GM11168 (cell line): ENCODE measurements around the gene DLG5.

Source experiments
- in situ Hi-C: fragments of 300-500 bp; cut with MboI; formaldehyde crosslinking; loops from one replicate; pipeline ENCODE4 v1.12.0; 2022; ENCODE audit warnings: low sequenced_read_pairs; ENCODE audit not compliant: unreplicated experiment

The DLG5 gene

DNA sequence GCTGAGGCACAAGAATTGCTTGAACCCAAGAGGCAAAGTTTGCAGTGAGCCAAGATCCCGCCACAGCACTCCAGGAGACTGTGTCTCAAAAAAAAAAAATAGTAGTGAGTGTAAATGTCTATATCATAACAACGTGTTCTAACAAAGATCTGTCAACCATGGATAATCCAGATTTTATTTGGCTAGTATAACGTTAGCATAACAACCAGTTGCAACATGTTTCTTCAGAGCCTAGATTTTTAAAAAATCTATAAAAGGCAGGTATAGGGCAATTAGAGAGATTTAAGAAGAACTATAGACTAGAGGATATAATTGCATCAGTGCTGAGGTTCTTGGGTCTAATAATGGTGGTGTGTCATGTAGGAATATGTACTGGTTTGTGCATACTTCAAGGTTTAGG is 30.5 kb downstream of the DLG5 start:
- in situ Hi-C loops = no loop called here

DNA sequence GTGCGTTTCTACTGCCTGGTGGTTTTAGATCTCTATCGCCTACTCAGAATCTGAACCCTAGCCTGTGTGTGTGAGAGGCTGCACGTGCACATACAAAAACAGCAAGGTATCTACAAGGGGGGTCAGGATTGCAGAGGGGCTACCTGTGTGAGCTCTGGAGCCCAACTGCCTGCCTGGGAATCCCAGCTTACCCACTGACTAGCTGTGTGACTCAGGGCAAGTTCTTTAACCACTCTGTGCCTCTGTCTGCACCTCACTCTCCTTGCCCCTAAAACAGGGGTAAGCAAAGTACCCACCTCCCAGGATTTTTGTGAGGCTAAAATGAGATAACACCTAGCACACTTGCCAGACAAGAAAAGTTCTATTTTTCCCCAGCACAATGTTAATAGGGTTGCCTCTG is 32.5 kb downstream of the DLG5 start:
- in situ Hi-C loops = no loop called here

DNA sequence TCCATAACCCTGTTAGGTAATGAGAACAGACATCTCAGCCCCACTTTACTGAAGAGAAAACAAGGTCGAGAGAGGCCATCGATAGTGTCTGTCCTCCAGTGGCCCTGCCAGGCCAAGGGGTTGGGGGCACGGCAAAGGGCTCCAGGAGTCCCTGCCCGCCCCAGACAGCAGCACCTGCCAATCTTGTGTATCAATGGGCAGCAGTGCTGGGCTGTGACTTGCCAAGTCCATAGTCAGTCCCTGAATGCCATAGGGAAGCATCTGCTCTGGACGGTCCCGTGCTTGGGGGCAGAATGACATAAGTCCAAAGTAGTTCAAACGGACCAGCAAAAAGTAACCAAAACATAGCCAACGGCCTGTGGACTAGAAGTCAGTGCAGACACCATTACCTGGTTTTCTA is 33.2 kb downstream of the DLG5 start:
- in situ Hi-C loops = no loop called here

- in situ Hi-C loops = no loop called here
These were observed 33.8 kb downstream of the DLG5 start for GRCh38 chr10:77892761-77893160.

DNA sequence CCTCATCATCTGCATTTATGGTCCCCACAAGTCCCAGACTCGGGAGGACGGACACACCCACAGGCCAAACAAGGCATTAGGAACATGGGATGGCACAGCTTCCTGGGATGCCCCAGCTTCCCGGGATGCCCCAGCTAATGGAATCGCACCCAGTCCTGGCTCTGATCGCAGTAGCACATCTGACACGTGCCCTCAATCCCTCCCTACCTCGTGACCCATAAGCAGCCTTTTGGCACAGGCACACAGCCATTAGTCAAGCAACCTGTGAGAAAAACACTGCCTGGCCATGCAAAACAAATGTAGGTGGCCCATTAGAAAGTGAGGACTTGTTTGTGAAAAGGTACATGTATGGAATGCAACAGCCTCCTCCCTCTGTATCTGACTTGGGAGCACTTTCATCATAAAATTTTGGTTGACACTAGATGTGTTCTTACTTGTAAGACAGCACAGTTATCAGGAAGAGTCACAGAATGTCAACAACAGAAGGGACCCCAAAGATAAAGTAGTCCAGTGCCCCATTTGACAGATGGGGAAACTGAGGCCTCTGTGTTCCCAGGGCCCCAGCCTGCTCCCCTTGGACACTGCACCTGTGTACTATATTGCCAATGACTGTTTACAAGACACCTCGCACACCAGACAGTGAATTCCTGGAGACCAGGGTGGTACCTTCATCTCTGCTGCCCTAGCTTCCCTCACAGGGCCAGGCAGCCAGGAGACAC is 34.4 kb downstream of the DLG5 start:
- in situ Hi-C loops = no loop called here

- in situ Hi-C loops = no loop called here
These were observed 36.5 kb downstream of the DLG5 start for GRCh38 chr10:77890097-77890496.

- in situ Hi-C loops = no loop called here
These were observed 37.2 kb downstream of the DLG5 start for GRCh38 chr10:77889277-77889903.

DNA sequence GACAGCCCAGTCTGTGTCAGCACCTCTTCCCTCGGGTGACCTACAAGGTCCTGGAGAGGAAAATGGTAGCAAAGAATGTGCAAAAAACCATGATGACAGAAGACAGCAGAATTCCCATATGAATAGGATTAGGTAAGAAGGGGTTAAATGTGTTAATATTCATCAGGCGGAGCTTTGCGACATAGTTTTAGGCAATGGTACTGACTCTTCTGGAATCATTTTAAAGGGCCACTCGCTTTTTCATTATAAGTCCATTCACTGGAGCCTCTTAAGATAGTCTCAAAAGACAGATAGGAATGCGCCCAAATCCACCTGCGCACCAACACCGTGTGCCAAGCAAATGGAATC is 38.2 kb downstream of the DLG5 start:
- in situ Hi-C loops = no loop called here

DNA sequence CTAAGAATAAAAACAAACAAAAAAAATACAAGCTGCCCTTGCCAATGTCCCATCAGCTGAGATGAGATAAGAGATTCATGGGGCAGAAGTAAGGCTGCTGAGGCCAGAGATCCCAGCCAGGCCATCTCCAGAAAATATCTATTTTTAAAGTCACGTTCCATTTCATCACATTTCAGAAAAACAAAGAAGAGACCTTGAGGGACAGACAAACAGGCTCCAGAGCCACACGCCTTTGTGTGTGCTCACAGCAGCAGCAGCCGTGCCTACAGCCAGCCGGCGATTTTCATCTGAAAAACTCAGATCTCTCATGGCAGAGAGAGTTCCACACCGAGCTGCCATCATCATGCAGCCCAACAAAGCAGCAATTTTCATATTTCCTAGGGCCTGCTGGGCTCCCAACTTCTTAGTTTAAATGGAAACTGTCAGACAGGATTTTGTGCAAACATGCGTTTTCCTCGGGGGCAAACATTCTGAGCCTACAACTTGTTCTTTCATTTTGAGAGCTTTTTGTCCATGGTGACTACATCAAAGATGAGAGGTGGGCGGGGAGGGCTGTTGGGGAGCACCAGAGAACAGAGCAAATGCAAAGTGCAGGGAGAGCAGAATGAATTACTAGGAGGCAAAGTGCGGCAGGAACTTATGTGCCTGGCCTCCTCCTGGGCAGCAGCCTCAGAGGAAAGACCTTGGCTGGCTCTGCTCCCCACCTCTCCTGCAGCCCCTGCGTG is 38.8 kb downstream of the DLG5 start:
- in situ Hi-C loops = no loop called here

GRCh38 chr10:77886795-77887355 is 39.7 kb downstream of the DLG5 start:
- in situ Hi-C loops = no loop called here

DNA sequence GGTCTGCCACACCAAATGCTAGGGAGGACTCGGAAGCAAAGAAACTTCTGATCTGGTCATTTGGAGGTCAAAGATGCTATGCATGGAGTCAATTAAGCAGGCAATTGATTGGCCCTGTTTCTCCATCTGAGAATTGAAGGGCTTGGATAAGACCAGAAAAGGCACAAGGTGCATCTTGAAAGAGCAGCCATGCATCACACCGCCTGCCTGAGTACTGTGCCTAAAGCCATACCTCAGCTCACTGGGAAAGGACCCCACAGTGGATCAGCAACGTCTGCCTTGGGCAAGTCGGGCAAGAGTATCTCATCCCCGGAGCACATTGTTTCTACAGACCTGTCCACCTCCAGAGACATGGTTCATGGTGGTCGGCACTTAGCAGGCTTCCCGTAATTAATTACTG is 42.4 kb downstream of the DLG5 start:
- in situ Hi-C loops = no loop called here

- in situ Hi-C loops = no loop called here
These were observed 44.9 kb downstream of the DLG5 start for GRCh38 chr10:77881636-77882035.

DNA sequence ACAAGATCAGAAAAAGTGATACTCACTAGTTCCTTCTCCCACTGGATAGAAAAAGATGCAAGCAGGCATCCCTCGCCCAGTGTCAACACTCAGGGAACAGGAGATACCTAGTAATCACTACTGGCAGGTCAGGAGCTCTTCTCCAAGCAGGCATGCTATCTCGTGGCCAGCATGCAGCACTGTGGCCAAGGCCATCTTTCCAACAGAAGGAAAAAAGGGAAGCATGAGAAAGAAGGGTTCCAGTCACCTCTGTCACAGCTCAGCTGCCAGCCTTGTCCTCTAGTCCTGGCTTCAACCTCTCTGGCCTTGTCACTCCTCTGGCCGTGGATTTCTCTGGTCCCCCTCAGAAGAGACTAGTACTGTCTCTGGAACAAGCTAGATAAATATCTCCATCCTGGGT is 45.3 kb downstream of the DLG5 start:
- in situ Hi-C loops = no loop called here

DNA sequence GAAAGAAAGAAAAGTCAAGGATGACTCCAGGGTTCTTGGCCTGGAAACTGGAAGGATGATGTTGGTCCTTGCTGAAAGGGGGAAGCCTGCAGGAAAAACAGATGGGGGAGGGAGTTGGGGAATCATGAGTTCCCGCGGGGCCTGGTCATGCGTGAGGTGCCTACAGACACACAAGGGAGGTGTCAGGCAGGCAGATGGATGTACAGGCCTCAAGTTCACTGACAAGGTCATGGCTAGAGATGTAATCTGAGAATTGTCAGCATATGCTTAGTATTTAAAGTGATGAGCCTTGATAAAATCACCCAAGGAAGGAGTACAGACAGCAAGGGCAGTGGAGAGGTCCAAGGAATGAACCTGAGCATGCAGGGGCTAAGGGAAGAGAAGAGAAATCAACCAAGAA is 46.8 kb downstream of the DLG5 start:
- in situ Hi-C loops = no loop called here

DNA sequence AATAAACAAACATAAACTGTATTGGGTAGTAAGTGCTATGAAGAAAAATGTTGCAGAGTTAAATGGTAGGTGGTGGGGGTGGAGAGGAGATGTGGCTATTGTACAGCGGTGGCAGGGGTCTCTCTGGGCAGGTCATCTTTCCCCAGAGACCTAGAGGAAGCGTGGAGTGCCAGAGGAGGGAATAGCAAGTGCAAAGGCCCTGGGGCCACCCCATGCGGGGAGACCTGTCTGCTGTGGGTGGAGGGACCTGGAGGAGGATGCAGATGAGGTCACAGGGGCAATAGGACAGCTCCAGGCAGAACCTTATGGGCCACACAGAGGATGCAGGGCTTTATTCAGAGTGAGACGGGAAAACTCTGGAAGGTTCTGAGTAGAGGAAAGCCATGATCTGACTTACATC is 47.5 kb downstream of the DLG5 start:
- in situ Hi-C loops = no loop called here

GRCh38 chr10:77877441-77878344 is 48.9 kb downstream of the DLG5 start:
- in situ Hi-C loops = no loop called here

GRCh38 chr10:77875730-77876129 is 50.8 kb downstream of the DLG5 start:
- in situ Hi-C loops = no loop called here

GRCh38 chr10:77874872-77875271 is 51.7 kb downstream of the DLG5 start:
- in situ Hi-C loops = no loop called here

GRCh38 chr10:77873536-77874380 is 52.8 kb downstream of the DLG5 start:
- in situ Hi-C loops = no loop called here
